ENCODE results near the gene GJA5. TPM values are rescaled to one million over a fixed set of nuclear protein-coding genes. Genes with fewer than 3 reads are reported as not detected.

The GJA5 gene
- polyA plus RNA-seq, 1 experiment: 5.1 TPM

DNA sequence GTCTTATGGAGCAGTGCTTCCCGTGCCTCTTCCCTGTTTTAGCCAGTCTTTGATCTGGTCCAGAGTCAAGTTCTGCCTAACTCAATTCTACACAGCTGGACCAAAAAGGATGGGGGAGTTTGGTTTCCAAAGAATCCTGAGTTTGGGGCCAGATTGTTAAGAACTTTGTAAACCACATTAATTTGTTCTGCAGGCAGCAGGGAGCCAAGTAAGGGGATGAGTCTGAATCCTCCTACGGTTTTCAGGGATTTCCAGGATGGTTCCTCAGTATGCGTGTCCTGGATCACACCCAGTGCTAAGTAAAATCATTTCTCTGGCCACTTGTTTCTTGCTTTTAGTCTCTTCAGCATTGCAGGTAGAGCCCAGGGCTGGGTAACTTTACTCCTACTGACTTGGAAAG is 26.1 kb upstream of the GJA5 start:
- Histone ChIP-seq H3K27me3 (ENCODE audit: control insufficient read depth, insufficient read depth, low read length) (no peaks in the 10 kb centered on the region), H3K4me3 (ENCODE audit: low read depth, low read length) (no peak overlapping the region), H3K36me3 (ENCODE audit: control insufficient read depth, insufficient read depth, low read length) (no peaks in the 10 kb centered on the region)
- ChIA-PET CTCF (no interaction called here), POLR2A (no interaction called here)
- DNase-seq (ENCODE audit: low read depth): no peak
- TF ChIP-seq, protein P1, sequence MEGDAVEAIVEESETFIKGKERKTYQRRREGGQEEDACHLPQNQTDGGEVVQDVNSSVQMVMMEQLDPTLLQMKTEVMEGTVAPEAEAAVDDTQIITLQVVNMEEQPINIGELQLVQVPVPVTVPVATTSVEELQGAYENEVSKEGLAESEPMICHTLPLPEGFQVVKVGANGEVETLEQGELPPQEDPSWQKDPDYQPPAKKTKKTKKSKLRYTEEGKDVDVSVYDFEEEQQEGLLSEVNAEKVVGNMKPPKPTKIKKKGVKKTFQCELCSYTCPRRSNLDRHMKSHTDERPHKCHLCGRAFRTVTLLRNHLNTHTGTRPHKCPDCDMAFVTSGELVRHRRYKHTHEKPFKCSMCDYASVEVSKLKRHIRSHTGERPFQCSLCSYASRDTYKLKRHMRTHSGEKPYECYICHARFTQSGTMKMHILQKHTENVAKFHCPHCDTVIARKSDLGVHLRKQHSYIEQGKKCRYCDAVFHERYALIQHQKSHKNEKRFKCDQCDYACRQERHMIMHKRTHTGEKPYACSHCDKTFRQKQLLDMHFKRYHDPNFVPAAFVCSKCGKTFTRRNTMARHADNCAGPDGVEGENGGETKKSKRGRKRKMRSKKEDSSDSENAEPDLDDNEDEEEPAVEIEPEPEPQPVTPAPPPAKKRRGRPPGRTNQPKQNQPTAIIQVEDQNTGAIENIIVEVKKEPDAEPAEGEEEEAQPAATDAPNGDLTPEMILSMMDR (IDR thresholded peaks at IDR 0.05; ENCODE audit: insufficient read depth, low read depth, low read length): no peak

DNA sequence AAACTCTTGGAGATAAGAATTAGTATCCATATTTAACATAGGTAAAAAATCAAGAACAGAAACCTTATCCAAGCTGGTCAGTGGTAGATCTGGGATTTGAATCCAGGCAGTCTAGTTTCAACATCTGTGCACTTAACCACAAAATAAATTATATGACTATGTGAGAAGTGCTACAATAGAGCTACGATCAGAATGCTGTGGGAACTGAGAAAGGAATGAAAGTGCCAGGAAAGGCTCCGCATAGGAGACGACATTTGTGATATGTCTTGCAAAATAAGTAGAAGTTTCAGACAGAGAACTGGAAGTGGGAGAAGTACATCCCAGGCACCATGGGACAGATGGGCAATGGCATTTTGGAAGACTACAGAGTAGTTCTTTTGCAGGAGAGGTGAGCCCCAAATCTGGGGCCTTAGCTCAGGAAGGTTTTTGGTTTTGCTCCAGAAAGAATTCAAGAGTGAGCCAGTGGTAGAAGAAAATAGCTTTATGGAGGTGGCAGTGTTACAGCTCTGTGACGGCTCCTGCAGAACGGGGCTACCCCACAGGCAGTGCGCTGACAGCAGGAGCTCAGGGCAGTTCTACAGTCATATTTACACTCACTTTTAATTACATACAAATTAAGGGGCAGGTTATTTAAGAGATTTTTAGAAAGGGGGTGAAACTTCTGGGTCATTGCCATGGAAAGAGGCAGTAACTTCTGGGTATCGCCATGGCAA is 25.5 kb upstream of the GJA5 start:
- POLR2A ChIA-PET: no interaction called here
- no peaks in the 10 kb centered on the region for H3K27me3 ChIP-seq (ENCODE audit: control insufficient read depth, insufficient read depth, low read length)
- DNase-seq (ENCODE audit: low read depth): no peak
- TF ChIP-seq, protein P1 (IDR thresholded peaks at IDR 0.05; ENCODE audit: insufficient read depth, low read depth, low read length): no peak
- CTCF ChIA-PET: no interaction called here
- H3K4me3 ChIP-seq (ENCODE audit: low read depth, low read length): no peak overlapping the region
- H3K36me3 ChIP-seq (ENCODE audit: control insufficient read depth, insufficient read depth, low read length): no peaks in the 10 kb centered on the region

DNA sequence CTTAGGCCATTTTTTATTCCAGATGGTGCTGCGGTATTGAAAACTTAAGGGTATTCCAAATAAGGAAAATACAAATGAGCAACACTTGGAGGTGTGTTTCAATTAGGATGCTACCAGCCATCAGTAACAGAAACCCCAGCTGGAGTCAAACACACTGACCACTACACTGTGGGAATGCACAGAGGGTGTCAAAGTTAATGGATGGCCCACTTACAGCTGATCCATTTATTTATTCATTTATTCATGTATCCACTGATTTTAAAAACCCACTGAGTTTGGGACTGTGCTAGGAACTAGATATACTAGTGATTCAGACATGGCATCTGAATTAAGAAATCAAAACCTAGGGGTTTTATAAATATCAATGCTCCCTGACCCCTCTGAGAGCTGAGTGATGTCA is 24.5 kb upstream of the GJA5 start:
- Histone ChIP-seq H3K4me3 (ENCODE audit: low read depth, low read length) (no peak overlapping the region), H3K36me3 (ENCODE audit: control insufficient read depth, insufficient read depth, low read length) (no peaks in the 10 kb centered on the region), H3K27me3 (ENCODE audit: control insufficient read depth, insufficient read depth, low read length) (no peaks in the 10 kb centered on the region)
- DNase-seq (ENCODE audit: low read depth): no peak
- TF ChIP-seq, protein P1 (IDR thresholded peaks at IDR 0.05; ENCODE audit: insufficient read depth, low read depth, low read length): no peak
- CTCF ChIA-PET: interaction anchor here (1.2 kb wide), 1 partner anchor 108 kb away, joined by 3 read pairs; no protein-coding TSS in a partner anchor
- POLR2A ChIA-PET: no interaction called here

DNA sequence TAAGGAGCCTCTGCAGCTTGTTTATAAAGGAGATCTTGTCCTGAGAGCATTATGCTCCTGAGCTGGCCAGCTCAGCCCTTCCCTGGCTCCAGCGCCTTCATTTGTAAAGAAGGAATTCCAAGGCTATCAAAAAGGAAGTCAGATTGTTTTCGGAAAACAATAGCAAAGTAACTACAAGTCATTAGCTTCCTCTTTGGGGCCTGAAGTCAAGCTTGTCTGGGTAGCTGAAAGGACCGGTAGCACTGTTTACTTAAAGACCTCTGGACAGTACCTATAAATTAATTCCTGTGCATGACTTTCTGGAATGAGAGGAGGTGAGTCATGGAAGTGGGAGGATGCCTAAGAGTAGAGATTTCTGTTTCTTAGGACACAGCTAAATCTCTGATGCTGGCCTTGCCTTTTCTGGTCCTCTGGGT is 20.7 kb upstream of the GJA5 start:
- DNase-seq (ENCODE audit: low read depth): no peak
- H3K4me3 ChIP-seq (ENCODE audit: low read depth, low read length): no peak overlapping the region
- H3K27me3 ChIP-seq (ENCODE audit: control insufficient read depth, insufficient read depth, low read length): no peaks in the 10 kb centered on the region
- POLR2A ChIA-PET: no interaction called here
- TF ChIP-seq, protein P1 (IDR thresholded peaks at IDR 0.05; ENCODE audit: insufficient read depth, low read depth, low read length): no peak
- no peaks in the 10 kb centered on the region for H3K36me3 ChIP-seq (ENCODE audit: control insufficient read depth, insufficient read depth, low read length)
- CTCF ChIA-PET: interaction anchor here (1.2 to 1.4 kb wide), 2 partner anchors 81 to 112 kb away, joined by 3 to 4 read pairs; no protein-coding TSS in a partner anchor

DNA sequence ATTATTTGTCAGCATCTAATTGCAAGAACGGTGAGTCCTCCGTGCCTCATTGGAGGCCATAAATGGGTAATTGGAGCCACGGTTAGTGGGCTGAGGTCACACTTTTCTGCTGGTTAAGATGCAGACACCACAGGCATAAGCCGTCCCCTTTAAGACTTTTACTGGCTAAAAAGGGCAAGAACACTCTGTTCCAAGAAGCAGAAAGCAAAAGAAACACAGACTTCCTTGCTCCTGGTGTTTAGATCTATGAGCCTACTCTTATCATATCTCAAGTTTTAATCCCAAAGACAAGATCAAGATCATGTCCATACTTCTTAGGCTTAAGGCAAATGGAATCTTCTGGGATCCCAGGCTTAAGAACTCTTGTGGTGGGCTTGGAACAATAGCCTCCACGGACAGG is 17.3 kb upstream of the GJA5 start:
- CTCF ChIA-PET: no interaction called here
- no peaks in the 10 kb centered on the region for H3K27me3 ChIP-seq (ENCODE audit: control insufficient read depth, insufficient read depth, low read length)
- POLR2A ChIA-PET: no interaction called here
- TF ChIP-seq, protein P1 (IDR thresholded peaks at IDR 0.05; ENCODE audit: insufficient read depth, low read depth, low read length): no peak
- H3K36me3 ChIP-seq (ENCODE audit: control insufficient read depth, insufficient read depth, low read length): no peaks in the 10 kb centered on the region
- DNase-seq (ENCODE audit: low read depth): no peak
- no peak overlapping the region for H3K4me3 ChIP-seq (ENCODE audit: low read depth, low read length)

All from BJ (cell line).